GM21619 (cell line): ENCODE measurements around the gene CLDND1.
"Not testable (repeated sequence)": the region's sequence is repeated elsewhere in the genome, so short reads cannot be mapped to it uniquely, and the experiment has no call there.

ENCODE experiments used
- ATAC-seq: cut with Tn5 transposase; IDR thresholded peaks from one replicate; pipeline ENCODE4 v1.9.1; 2021; ENCODE audit not compliant: unreplicated experiment

CLDND1 gene

GRCh38 chr3:98522544-98523281 is at the start of gene CLDND1:
Gene CLDND1, minus strand, starts transcription at chr3:98522902. Its CDS starts 1,478 bp downstream, at chr3:98521424.
- peak; percentile 86 for ATAC-seq

- ATAC-seq = no peak
These were observed 45.7 kb upstream of the CLDND1 start for GRCh38 chr3:98568402-98568801.

- no peak for ATAC-seq
These were observed 45.1 kb upstream of the CLDND1 start for GRCh38 chr3:98567666-98568270.

GRCh38 chr3:98565843-98566242 is 43.1 kb upstream of the CLDND1 start:
- no peak for ATAC-seq

GRCh38 chr3:98565237-98565643 is 42.5 kb upstream of the CLDND1 start:
- no peak for ATAC-seq

GRCh38 chr3:98564282-98565005 is 41.7 kb upstream of the CLDND1 start:
- peak; percentile 1 for ATAC-seq

GRCh38 chr3:98563661-98564281 is 41.1 kb upstream of the CLDND1 start:
- peak; percentile 55 for ATAC-seq

GRCh38 chr3:98561727-98562521 is 39.2 kb upstream of the CLDND1 start:
- ATAC-seq = peak; percentile 12

- ATAC-seq = no peak
These were observed 38.2 kb upstream of the CLDND1 start for GRCh38 chr3:98560911-98561310.

- ATAC-seq = not testable (repeated sequence)
These were observed 37.1 kb upstream of the CLDND1 start for GRCh38 chr3:98559769-98560168.

GRCh38 chr3:98558100-98558827 is 35.6 kb upstream of the CLDND1 start:
- ATAC-seq = no peak

- no peak for ATAC-seq
These were observed 34.8 kb upstream of the CLDND1 start for GRCh38 chr3:98557324-98558010.

GRCh38 chr3:98556164-98557130 is 33.7 kb upstream of the CLDND1 start:
- peak; percentile 76 for ATAC-seq

GRCh38 chr3:98555025-98555379 is 32.3 kb upstream of the CLDND1 start:
- ATAC-seq = no peak

- ATAC-seq = no peak
These were observed 31.9 kb upstream of the CLDND1 start for GRCh38 chr3:98554580-98554979.

GRCh38 chr3:98553753-98554152 is 31.1 kb upstream of the CLDND1 start:
- ATAC-seq = no peak

GRCh38 chr3:98553021-98553563 is 30.4 kb upstream of the CLDND1 start:
- no peak for ATAC-seq
